ENCODE results near the gene PARP12. TPM values are rescaled to one million over a fixed set of nuclear protein-coding genes. Genes with fewer than 3 reads are reported as not detected.

The PARP12 gene
- total RNA-seq, 1 donor from 2014 or later, result 6.8 TPM

DNA sequence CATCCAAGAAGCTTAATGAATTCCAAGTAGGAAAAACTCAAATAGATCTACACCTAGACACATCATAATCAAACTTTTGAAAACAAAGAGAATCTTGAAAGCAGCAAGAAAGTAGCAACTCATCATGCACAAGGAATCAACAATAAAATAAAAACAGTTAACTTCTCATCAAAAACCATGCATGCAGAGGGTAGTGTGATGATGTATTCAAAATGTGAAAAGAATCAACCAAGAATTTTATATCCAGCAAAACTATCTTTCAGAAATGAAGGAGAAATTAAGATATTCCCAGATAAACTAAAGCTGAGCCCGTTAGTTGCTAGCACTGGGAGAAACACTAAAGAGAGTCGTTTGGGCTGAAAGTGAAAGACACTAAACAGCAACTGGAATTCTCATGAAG is 4.3 kb upstream of the PARP12 start:
- Mint-ChIP-seq H3K4me3 (no peak overlapping the region), H3K27me3 (ENCODE audit: insufficient read depth, low read depth) (peaks cover 13% of the 10 kb centered on the region), H3K4me1 (no peaks in the 10 kb centered on the region), H3K36me3 (peaks cover 2% of the 10 kb centered on the region), H3K27ac (no peak overlapping the region), H3K9me3 (peaks cover 27% of the 10 kb centered on the region)
- no peak for DNase-seq (ENCODE audit: low spot score)
- TF ChIP-seq EZH2phosphoT487 (IDR thresholded peaks at IDR 0.05) (no peak), EZH2 (IDR thresholded peaks at IDR 0.05) (no peak)
- TF ChIP-seq, protein P1, sequence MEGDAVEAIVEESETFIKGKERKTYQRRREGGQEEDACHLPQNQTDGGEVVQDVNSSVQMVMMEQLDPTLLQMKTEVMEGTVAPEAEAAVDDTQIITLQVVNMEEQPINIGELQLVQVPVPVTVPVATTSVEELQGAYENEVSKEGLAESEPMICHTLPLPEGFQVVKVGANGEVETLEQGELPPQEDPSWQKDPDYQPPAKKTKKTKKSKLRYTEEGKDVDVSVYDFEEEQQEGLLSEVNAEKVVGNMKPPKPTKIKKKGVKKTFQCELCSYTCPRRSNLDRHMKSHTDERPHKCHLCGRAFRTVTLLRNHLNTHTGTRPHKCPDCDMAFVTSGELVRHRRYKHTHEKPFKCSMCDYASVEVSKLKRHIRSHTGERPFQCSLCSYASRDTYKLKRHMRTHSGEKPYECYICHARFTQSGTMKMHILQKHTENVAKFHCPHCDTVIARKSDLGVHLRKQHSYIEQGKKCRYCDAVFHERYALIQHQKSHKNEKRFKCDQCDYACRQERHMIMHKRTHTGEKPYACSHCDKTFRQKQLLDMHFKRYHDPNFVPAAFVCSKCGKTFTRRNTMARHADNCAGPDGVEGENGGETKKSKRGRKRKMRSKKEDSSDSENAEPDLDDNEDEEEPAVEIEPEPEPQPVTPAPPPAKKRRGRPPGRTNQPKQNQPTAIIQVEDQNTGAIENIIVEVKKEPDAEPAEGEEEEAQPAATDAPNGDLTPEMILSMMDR (IDR thresholded peaks at IDR 0.05), result no peak
- no peak overlapping the region for H3K27ac ChIP-seq
- peaks cover 8% of the 10 kb centered on the region for H3F3A ChIP-seq (ENCODE audit: low read depth)
- no peaks in the 10 kb centered on the region for H3K36me3 ChIP-seq
- no peak overlapping the region for H3K4me3 ChIP-seq
- H2AFZ ChIP-seq (replicated peaks), result no peak overlapping the region
- H3K79me2 ChIP-seq (ENCODE audit: low read depth), result no peaks in the 10 kb centered on the region
- no peak overlapping the region for H3K4me2 ChIP-seq
- H3K27me3 ChIP-seq, result peaks cover 25% of the 10 kb centered on the region
- no peaks in the 10 kb centered on the region for H4K20me1 ChIP-seq (ENCODE audit: low read depth)
- H3K9ac ChIP-seq, result no peak overlapping the region
- H3K4me1 ChIP-seq, result no peaks in the 10 kb centered on the region
- no peaks in the 10 kb centered on the region for H3K9me3 ChIP-seq (ENCODE audit: low read depth)

DNA sequence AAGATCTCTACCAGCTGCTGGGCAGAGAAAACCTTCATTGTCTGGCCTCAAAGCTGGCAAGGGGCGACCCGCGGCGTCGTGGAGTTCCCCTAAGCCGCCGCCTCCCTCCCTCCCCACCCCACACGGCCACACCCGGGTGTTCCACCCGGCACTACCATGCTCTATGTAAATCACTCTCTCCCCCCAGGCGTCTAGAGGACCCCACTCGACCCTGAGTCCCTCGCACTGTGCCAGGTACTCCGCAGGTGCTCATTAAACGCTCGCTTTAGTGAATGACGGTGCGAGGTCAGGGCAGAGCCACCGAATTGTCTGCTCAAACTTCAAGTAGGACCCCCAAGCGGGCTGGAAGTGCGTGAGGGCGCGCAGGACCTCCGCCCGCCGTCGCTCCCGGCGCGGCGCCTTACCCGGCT is 628 bp downstream of the PARP12 start:
- no peaks in the 10 kb centered on the region for H3K4me1 Mint-ChIP-seq
- Histone ChIP-seq H3F3A (ENCODE audit: low read depth) (peaks cover 14% of the 10 kb centered on the region), H3K9me3 (ENCODE audit: low read depth) (no peaks in the 10 kb centered on the region), H3K9ac (no peak overlapping the region), H4K20me1 (ENCODE audit: low read depth) (no peaks in the 10 kb centered on the region), H3K4me2 (peak overlapping the region; percentile 73), H3K4me3 (peak overlapping the region; percentile 48), H3K36me3 (no peaks in the 10 kb centered on the region), H3K27me3 (peaks cover 52% of the 10 kb centered on the region), H3K27ac (no peak overlapping the region), H2AFZ (replicated peaks) (no peak overlapping the region), H3K79me2 (ENCODE audit: low read depth) (no peaks in the 10 kb centered on the region), H3K4me1 (no peaks in the 10 kb centered on the region)
- H3K27ac Mint-ChIP-seq, result no peak overlapping the region
- TF ChIP-seq, protein P1 (IDR thresholded peaks at IDR 0.05), result no peak
- peak; percentile 73 for TF ChIP-seq EZH2phosphoT487 (IDR thresholded peaks at IDR 0.05)
- H3K27me3 Mint-ChIP-seq (ENCODE audit: insufficient read depth, low read depth), result peaks cover 19% of the 10 kb centered on the region
- H3K9me3 Mint-ChIP-seq, result peaks cover 21% of the 10 kb centered on the region
- H3K4me3 Mint-ChIP-seq, result peak overlapping the region; percentile 83
- H3K36me3 Mint-ChIP-seq, result peaks cover 2% of the 10 kb centered on the region
- DNase-seq (ENCODE audit: low spot score), result no peak

DNA sequence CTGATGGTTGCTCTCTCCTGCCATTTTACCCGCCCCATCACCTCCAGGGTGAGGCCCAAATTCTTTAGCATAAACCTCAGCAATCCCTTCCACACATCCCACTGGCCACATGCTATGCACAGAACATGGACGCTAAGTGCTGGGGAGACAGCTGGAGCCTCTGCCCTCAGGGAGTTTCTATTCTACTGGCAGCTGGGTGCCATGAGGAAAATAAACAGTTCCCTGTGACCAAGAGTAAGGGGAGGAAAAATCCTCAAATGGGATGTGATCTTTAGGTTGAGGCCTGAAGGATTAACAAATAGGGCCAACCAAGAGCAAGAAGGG is 1.2 kb downstream of the PARP12 start:
- Histone ChIP-seq H3F3A (ENCODE audit: low read depth) (peaks cover 14% of the 10 kb centered on the region), H2AFZ (replicated peaks) (no peak overlapping the region), H3K9me3 (ENCODE audit: low read depth) (no peaks in the 10 kb centered on the region), H3K9ac (no peak overlapping the region), H3K79me2 (ENCODE audit: low read depth) (no peaks in the 10 kb centered on the region), H4K20me1 (ENCODE audit: low read depth) (no peaks in the 10 kb centered on the region), H3K36me3 (no peaks in the 10 kb centered on the region), H3K27me3 (peaks cover 52% of the 10 kb centered on the region), H3K4me3 (no peak overlapping the region), H3K27ac (no peak overlapping the region), H3K4me2 (no peak overlapping the region), H3K4me1 (no peaks in the 10 kb centered on the region)
- DNase-seq (ENCODE audit: low spot score), result no peak
- TF ChIP-seq EZH2phosphoT487 (IDR thresholded peaks at IDR 0.05) (no peak), EZH2 (IDR thresholded peaks at IDR 0.05) (no peak)
- TF ChIP-seq, protein P1 (IDR thresholded peaks at IDR 0.05), result no peak
- Mint-ChIP-seq H3K36me3 (no peaks in the 10 kb centered on the region), H3K27me3 (ENCODE audit: insufficient read depth, low read depth) (peaks cover 19% of the 10 kb centered on the region), H3K27ac (no peak overlapping the region), H3K4me1 (no peaks in the 10 kb centered on the region), H3K9me3 (peaks cover 15% of the 10 kb centered on the region), H3K4me3 (peak overlapping the region; percentile 69)

Measured in neural progenitor cell (in vitro differentiated cells).